ENCODE results near the gene STOX2. TPM values are rescaled to one million over a fixed set of nuclear protein-coding genes. Genes with fewer than 3 reads are reported as not detected.
A peak's percentile ranks its signal among the peaks of the same experiment; 100 is the strongest.

STOX2 gene
- polyA plus RNA-seq, 4 donors: 0.27 to 2.7 (median 2.0) TPM; not detected in 1

GRCh38 chr4:184059099-184059498 lies 154.0 kb downstream of the STOX2 start:
- DNase-seq (no peak), FAIRE-seq (no peak)
- no peaks in the 10 kb centered on the region for H3K36me3 ChIP-seq (ENCODE audit: control insufficient read depth in 3 of 3, insufficient read depth in 2 of 3, low read depth in 1 of 3, low read length in 3 of 3)
- WGBS, 3 donors: 73 to 92% (median 90%) methylated on average over 3 of the region's 3 CpGs
- H3K4me1 ChIP-seq (ENCODE audit: control insufficient read depth in 3 of 3, insufficient read depth in 2 of 3, low read depth in 1 of 3, low read length in 2 of 3): no peaks in the 10 kb centered on the region
- H3K9me3 ChIP-seq (ENCODE audit: control insufficient read depth in 2 of 2, insufficient read depth in 1 of 2, low read depth in 1 of 2, low read length in 1 of 2): peaks cover 0 to 2% of the 10 kb centered on the region in 2 donors
- no peak overlapping the region for H3K4me3 ChIP-seq (ENCODE audit: low read depth in 1 of 3, low read length in 3 of 3)
- H3K27ac ChIP-seq (ENCODE audit: low read depth in 1 of 3, low read length in 2 of 3): no peak overlapping the region
- no peaks in the 10 kb centered on the region for H3K27me3 ChIP-seq (ENCODE audit: control insufficient read depth in 3 of 3, insufficient read depth in 3 of 3, low read length in 3 of 3)

GRCh38 chr4:184061582-184061981 lies 156.5 kb downstream of the STOX2 start:
- WGBS, 3 donors: 86 to 96% (median 92%) methylated on average over 7 of the region's 7 CpGs
- FAIRE-seq (no peak), DNase-seq (no peak)
- peaks cover 0 to 2% of the 10 kb centered on the region in 2 donors for H3K9me3 ChIP-seq (ENCODE audit: control insufficient read depth in 2 of 2, insufficient read depth in 1 of 2, low read depth in 1 of 2, low read length in 1 of 2)
- H3K27me3 ChIP-seq (ENCODE audit: control insufficient read depth in 3 of 3, insufficient read depth in 3 of 3, low read length in 3 of 3): no peaks in the 10 kb centered on the region
- H3K4me3 ChIP-seq (ENCODE audit: low read depth in 1 of 3, low read length in 3 of 3): no peak overlapping the region
- peaks cover 0 to 12% (median 2%) of the 10 kb centered on the region in 3 donors for H3K4me1 ChIP-seq (ENCODE audit: control insufficient read depth in 3 of 3, insufficient read depth in 2 of 3, low read depth in 1 of 3, low read length in 2 of 3)
- H3K27ac ChIP-seq (ENCODE audit: low read depth in 1 of 3, low read length in 2 of 3): no peak overlapping the region
- H3K36me3 ChIP-seq (ENCODE audit: control insufficient read depth in 3 of 3, insufficient read depth in 2 of 3, low read depth in 1 of 3, low read length in 3 of 3): no peaks in the 10 kb centered on the region

DNA sequence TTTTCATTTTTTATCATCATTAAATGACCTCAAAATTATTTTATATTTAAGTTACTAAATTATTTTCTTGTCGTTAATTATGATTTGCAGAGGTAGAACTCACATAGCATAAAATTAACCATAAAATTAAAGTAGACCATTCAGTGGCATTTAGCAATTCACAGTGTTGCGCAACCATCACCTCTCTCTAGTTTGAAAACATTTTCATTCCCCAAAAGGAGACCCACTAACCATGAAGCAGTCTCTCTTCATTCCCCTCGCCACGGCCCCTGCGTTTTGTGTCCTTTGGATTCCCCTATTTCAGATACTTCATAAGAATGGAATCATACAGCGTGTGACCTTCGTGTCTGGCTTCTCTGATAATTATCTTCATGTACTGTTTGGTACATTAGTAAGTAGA lies 157.7 kb downstream of the STOX2 start:
- FAIRE-seq (no peak), DNase-seq (no peak)
- no peaks in the 10 kb centered on the region for H3K27me3 ChIP-seq (ENCODE audit: control insufficient read depth in 3 of 3, insufficient read depth in 3 of 3, low read length in 3 of 3)
- H3K9me3 ChIP-seq (ENCODE audit: control insufficient read depth in 2 of 2, insufficient read depth in 1 of 2, low read depth in 1 of 2, low read length in 1 of 2): peaks cover 0 to 2% of the 10 kb centered on the region in 2 donors
- H3K4me1 ChIP-seq (ENCODE audit: control insufficient read depth in 3 of 3, insufficient read depth in 2 of 3, low read depth in 1 of 3, low read length in 2 of 3): peaks cover 0 to 20% (median 6%) of the 10 kb centered on the region in 3 donors
- H3K27ac ChIP-seq (ENCODE audit: low read depth in 1 of 3, low read length in 2 of 3): no peak overlapping the region
- H3K4me3 ChIP-seq (ENCODE audit: low read depth in 1 of 3, low read length in 3 of 3): no peak overlapping the region
- 81 to 93% (median 89%) methylated on average over 7 of the region's 7 CpGs for WGBS, 3 donors
- no peaks in the 10 kb centered on the region for H3K36me3 ChIP-seq (ENCODE audit: control insufficient read depth in 3 of 3, insufficient read depth in 2 of 3, low read depth in 1 of 3, low read length in 3 of 3)

DNA sequence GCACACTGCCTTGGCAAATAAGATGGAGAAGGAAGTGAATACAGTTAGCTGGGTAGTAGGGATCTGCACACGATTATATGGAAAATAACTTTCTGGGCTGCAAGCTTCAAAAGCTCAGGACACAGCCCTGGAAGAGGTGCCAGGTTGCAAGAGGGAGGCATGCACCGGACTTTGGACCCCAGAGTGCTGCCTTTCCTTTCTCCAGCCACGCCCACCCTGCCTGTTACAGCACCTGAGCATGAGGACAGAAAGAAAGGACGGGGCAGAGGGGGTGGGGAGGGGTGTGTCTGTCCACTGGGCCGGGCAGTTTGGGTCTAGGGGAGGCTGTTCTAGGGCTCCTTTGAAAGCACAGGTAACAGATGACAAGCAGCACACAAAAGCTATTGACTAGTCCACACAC lies 159.8 kb downstream of the STOX2 start:
- Histone ChIP-seq H3K4me3 (ENCODE audit: low read depth in 1 of 3, low read length in 3 of 3) (no peak overlapping the region), H3K36me3 (ENCODE audit: control insufficient read depth in 3 of 3, insufficient read depth in 2 of 3, low read depth in 1 of 3, low read length in 3 of 3) (no peaks in the 10 kb centered on the region), H3K9me3 (ENCODE audit: control insufficient read depth in 2 of 2, insufficient read depth in 1 of 2, low read depth in 1 of 2, low read length in 1 of 2) (peaks cover 0 to 2% of the 10 kb centered on the region in 2 donors), H3K27me3 (ENCODE audit: control insufficient read depth in 3 of 3, insufficient read depth in 3 of 3, low read length in 3 of 3) (no peaks in the 10 kb centered on the region), H3K4me1 (ENCODE audit: control insufficient read depth in 3 of 3, insufficient read depth in 2 of 3, low read depth in 1 of 3, low read length in 2 of 3) (peaks cover 2 to 22% (median 6%) of the 10 kb centered on the region in 3 donors), H3K27ac (ENCODE audit: low read depth in 1 of 3, low read length in 2 of 3) (no peak overlapping the region)
- WGBS, 3 donors: 8 to 58% (median 15%) methylated on average over 5 of the region's 5 CpGs
- peak; percentile 91 to 95 for DNase-seq
- FAIRE-seq: no peak

DNA sequence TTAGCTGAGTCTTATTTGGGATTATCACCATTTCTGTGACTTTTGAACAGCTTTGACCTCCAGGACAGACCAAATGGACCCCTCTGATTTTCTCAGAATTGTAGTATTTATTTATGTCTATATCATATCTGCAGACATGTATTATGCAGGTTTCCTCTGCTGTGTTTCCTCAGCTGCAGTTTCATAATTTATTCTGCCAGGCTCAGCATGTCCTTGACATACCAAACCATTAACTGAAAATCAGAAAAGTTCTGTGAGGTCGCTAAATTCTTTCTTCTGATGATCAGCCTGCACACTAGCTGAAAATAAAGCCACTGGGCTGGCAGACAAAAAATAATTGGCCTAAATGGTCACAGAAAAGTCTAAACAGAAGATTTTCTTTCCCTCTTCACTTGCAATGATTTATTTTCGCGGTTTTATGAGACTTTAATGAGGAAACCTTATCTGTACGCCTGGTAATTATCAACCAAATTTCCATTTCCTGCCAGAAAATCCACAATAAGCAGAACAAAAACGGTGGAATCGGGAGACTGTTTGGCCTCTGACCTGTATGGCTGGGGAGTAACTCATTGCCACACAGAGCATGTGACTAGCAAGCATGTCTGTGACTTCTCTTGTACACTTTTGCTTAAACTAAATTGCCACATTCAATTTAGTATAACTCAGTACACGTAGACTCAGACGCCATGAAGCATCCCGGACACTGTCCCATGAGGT lies 161.6 kb downstream of the STOX2 start:
- no peaks in the 10 kb centered on the region for H3K27me3 ChIP-seq (ENCODE audit: control insufficient read depth in 3 of 3, insufficient read depth in 3 of 3, low read length in 3 of 3)
- DNase-seq: peak; percentile 29 to 56
- 22 to 45% (median 28%) methylated on average over 9 of the region's 9 CpGs for WGBS, 3 donors
- H3K27ac ChIP-seq (ENCODE audit: low read depth in 1 of 3, low read length in 2 of 3): no peak overlapping the region
- H3K9me3 ChIP-seq (ENCODE audit: control insufficient read depth in 2 of 2, insufficient read depth in 1 of 2, low read depth in 1 of 2, low read length in 1 of 2): no peaks in the 10 kb centered on the region
- FAIRE-seq: no peak
- H3K4me3 ChIP-seq (ENCODE audit: low read depth in 1 of 3, low read length in 3 of 3): no peak overlapping the region
- no peaks in the 10 kb centered on the region for H3K36me3 ChIP-seq (ENCODE audit: control insufficient read depth in 3 of 3, insufficient read depth in 2 of 3, low read depth in 1 of 3, low read length in 3 of 3)
- H3K4me1 ChIP-seq (ENCODE audit: control insufficient read depth in 3 of 3, insufficient read depth in 2 of 3, low read depth in 1 of 3, low read length in 2 of 3): peaks cover 2 to 22% (median 6%) of the 10 kb centered on the region in 3 donors

DNA sequence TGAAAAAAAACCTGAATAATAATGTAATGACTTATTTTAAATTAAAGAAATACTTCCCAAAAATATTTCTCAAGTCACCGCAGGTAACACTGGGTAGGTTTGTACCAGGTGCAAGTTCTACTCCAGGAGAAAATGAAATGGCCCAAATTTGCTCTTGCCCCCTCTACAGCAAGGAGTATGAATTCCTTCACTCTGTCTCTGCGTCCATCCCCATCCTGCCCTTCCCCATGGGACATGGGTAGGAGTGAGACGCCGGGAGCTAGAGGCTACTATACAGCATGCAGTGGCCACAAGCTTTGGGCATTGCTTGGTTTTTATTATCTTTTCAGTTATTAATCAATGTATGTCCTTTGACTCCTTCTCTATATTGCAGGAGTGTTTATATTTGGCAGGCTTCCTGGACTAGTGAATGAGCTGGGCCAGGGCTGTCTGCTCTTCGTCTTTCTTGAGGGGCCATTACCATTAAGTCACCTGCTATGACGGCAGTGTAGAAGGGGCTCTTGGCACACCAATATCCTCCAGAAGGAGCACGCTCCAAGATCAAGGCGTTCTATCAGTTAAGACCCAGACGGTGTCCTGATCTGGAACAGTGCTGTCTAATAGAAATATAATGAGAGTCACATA lies 162.9 kb downstream of the STOX2 start:
- peaks cover 2 to 22% (median 6%) of the 10 kb centered on the region in 3 donors for H3K4me1 ChIP-seq (ENCODE audit: control insufficient read depth in 3 of 3, insufficient read depth in 2 of 3, low read depth in 1 of 3, low read length in 2 of 3)
- 38 to 59% (median 41%) methylated on average over 9 of the region's 9 CpGs for WGBS, 3 donors
- H3K9me3 ChIP-seq (ENCODE audit: control insufficient read depth in 2 of 2, insufficient read depth in 1 of 2, low read depth in 1 of 2, low read length in 1 of 2): peaks cover 0 to 6% of the 10 kb centered on the region in 2 donors
- H3K4me3 ChIP-seq (ENCODE audit: low read depth in 1 of 3, low read length in 3 of 3): no peak overlapping the region
- no peaks in the 10 kb centered on the region for H3K36me3 ChIP-seq (ENCODE audit: control insufficient read depth in 3 of 3, insufficient read depth in 2 of 3, low read depth in 1 of 3, low read length in 3 of 3)
- H3K27me3 ChIP-seq (ENCODE audit: control insufficient read depth in 3 of 3, insufficient read depth in 3 of 3, low read length in 3 of 3): no peaks in the 10 kb centered on the region
- FAIRE-seq (no peak), DNase-seq (peak in 1 of 2 donors; percentile 52)
- no peak overlapping the region for H3K27ac ChIP-seq (ENCODE audit: low read depth in 1 of 3, low read length in 2 of 3)

Other genes with a start within 250 kb of the STOX2 start
- gene RWDD4, start 246.1 kb upstream of the STOX2 start, polyA plus RNA-seq: 10 to 100 TPM; 10.3 to 17.8 (median 13.0) TPM
- gene TRAPPC11, start 246.0 kb upstream of the STOX2 start, polyA plus RNA-seq: 10 to 100 TPM; 12.3 to 28.8 (median 19.1) TPM

Measured in small intestine (tissue), 7 donors.